H9 (cell line): ENCODE results near the gene C20orf96. TPM values are rescaled to one million over a fixed set of nuclear protein-coding genes. Genes with fewer than 3 reads are reported as not detected.

Source experiments
- DNase-seq: peaks from one replicate; pipeline ENCODE4 v3.0.0-alpha.2; 2017
- H2AFZ ChIP-seq: one replicate; pipeline ENCODE4 v1.6.1; 2013; ENCODE audit warnings: mild to moderate bottlenecking, low read length, control low read depth, moderate library complexity
- H2AK5ac ChIP-seq: 2 replicates; pipeline ENCODE4 v1.6.1; 2013; ENCODE audit warnings: low read length, control low read depth, mixed read lengths; ENCODE audit not compliant: insufficient read length
- H2BK120ac ChIP-seq: one replicate; pipeline ENCODE4 v1.6.1; 2013; ENCODE audit warnings: low read depth, mild to moderate bottlenecking, low read length, control low read depth, inconsistent platforms; ENCODE audit not compliant: poor library complexity, severe bottlenecking
- H2BK12ac ChIP-seq: 2 replicates; pipeline ENCODE4 v1.6.1; 2013; ENCODE audit warnings: low read length, control low read depth, mixed read lengths, low read depth; ENCODE audit not compliant: insufficient read length
- H2BK15ac ChIP-seq: 2 replicates; pipeline ENCODE4 v1.6.1; 2013; ENCODE audit warnings: low read depth, low read length, control low read depth
- H2BK20ac ChIP-seq: one replicate; pipeline ENCODE4 v1.6.1; 2013; ENCODE audit warnings: low read depth, mild to moderate bottlenecking, low read length, control low read depth, inconsistent platforms; ENCODE audit not compliant: poor library complexity, severe bottlenecking
- H2BK5ac ChIP-seq: 2 replicates; pipeline ENCODE4 v1.6.1; 2013; ENCODE audit warnings: low read length, control low read depth, mixed read lengths; ENCODE audit not compliant: insufficient read length
- H3K14ac ChIP-seq: 2 replicates; pipeline ENCODE4 v1.6.1; 2013; ENCODE audit warnings: low read length, control low read depth; ENCODE audit not compliant: insufficient read depth
- H3K18ac ChIP-seq: 2 replicates; pipeline ENCODE4 v1.6.1; 2013; ENCODE audit warnings: low read depth, mild to moderate bottlenecking, mixed read lengths, low read length, control low read depth; ENCODE audit not compliant: insufficient read length
- H3K23ac ChIP-seq: 2 replicates; pipeline ENCODE4 v1.6.1; 2013; ENCODE audit warnings: low read length, control low read depth, mixed read lengths, low read depth; ENCODE audit not compliant: insufficient read length
- H3K23me2 ChIP-seq: 2 replicates; pipeline ENCODE4 v1.6.1; 2013; ENCODE audit warnings: low read depth, mild to moderate bottlenecking, mixed read lengths, low read length, control low read depth; ENCODE audit not compliant: insufficient read length, poor library complexity, severe bottlenecking
- H3K27ac ChIP-seq: 2 replicates; pipeline ENCODE4 v1.5.1; 2013; ENCODE audit warnings: low read length, control low read depth, mixed read lengths, low read depth; ENCODE audit not compliant: insufficient read length
- H3K27me3 ChIP-seq: 2 replicates; pipeline ENCODE4 v1.6.1; 2013; ENCODE audit warnings: low read length, control low read depth, inconsistent platforms; ENCODE audit not compliant: insufficient read depth
- H3K4ac ChIP-seq: 2 replicates; pipeline ENCODE4 v1.6.1; 2013; ENCODE audit warnings: low read depth, mild to moderate bottlenecking, control low read depth, inconsistent platforms, low read length, moderate library complexity
- H3K4me1 ChIP-seq: 2 replicates; pipeline ENCODE4 v1.6.1; 2013; ENCODE audit warnings: low read length, control low read depth, inconsistent platforms; ENCODE audit not compliant: insufficient read depth
- H3K4me2 ChIP-seq: 2 replicates; pipeline ENCODE4 v1.6.1; 2013; ENCODE audit warnings: low read length, control low read depth, mixed read lengths; ENCODE audit not compliant: insufficient read length, insufficient read depth
- H3K56ac ChIP-seq: 2 replicates; pipeline ENCODE4 v1.6.1; 2013; ENCODE audit warnings: low read depth, mild to moderate bottlenecking, mixed read lengths, low read length, control low read depth; ENCODE audit not compliant: insufficient read length
- H3K79me1 ChIP-seq: 2 replicates; pipeline ENCODE4 v1.6.1; 2013; ENCODE audit warnings: low read depth, mild to moderate bottlenecking, moderate library complexity, low read length, control low read depth, inconsistent platforms; ENCODE audit not compliant: insufficient read depth, poor library complexity, severe bottlenecking
- H3K79me2 ChIP-seq: 2 replicates; pipeline ENCODE4 v1.6.1; 2013; ENCODE audit warnings: low read length, control low read depth, inconsistent platforms; ENCODE audit not compliant: insufficient read depth
- H3K9ac ChIP-seq: 2 replicates; pipeline ENCODE4 v1.6.1; 2013; ENCODE audit warnings: low read length, control low read depth, mixed read lengths; ENCODE audit not compliant: insufficient read length; ENCODE audit errors: extremely low read depth
- H3K9me3 ChIP-seq: one replicate; pipeline ENCODE4 v1.6.1; 2013; ENCODE audit warnings: low read depth, low read length, inconsistent platforms; ENCODE audit not compliant: control insufficient read depth
- H3T11ph ChIP-seq: one replicate; pipeline ENCODE4 v1.6.1; 2013; ENCODE audit warnings: mild to moderate bottlenecking, low read length, control low read depth, inconsistent platforms
- H4K20me1 ChIP-seq: one replicate; pipeline ENCODE4 v1.6.1; 2013; ENCODE audit not compliant: control insufficient read depth, insufficient read length, insufficient read depth
- H4K5ac ChIP-seq: 2 replicates; pipeline ENCODE4 v1.6.1; 2013; ENCODE audit warnings: low read depth, mild to moderate bottlenecking, mixed read lengths, low read length, control low read depth; ENCODE audit not compliant: insufficient read length
- H4K8ac ChIP-seq: replicated peaks from 2 replicates; pipeline ENCODE4 v1.6.1; 2013; ENCODE audit warnings: low read length, control low read depth, mixed read lengths, low read depth; ENCODE audit not compliant: insufficient read length
- H4K91ac ChIP-seq: 2 replicates; pipeline ENCODE4 v1.6.1; 2013; ENCODE audit warnings: low read depth, mild to moderate bottlenecking, moderate library complexity, mixed read lengths, low read length, control low read depth; ENCODE audit not compliant: insufficient read length
- H3K27ac Mint-ChIP-seq, 3 experiments: 2 replicates in 2 of 3; 3 replicates in 1 of 3; pipeline ENCODE4 v1.8.0; 2020 to 2021; ENCODE audit warnings: mixed read lengths in 3 of 3, mild to moderate bottlenecking in 1 of 3, moderate library complexity in 1 of 3
- H3K27me3 Mint-ChIP-seq: 2 replicates; pipeline ENCODE4 v1.8.0; 2021; ENCODE audit warnings: low read depth, mild to moderate bottlenecking, moderate library complexity, mixed read lengths
- H3K36me3 Mint-ChIP-seq, 3 experiments: 2 replicates in 2 of 3; 3 replicates in 1 of 3; pipeline ENCODE4 v1.8.0; 2020 to 2021; ENCODE audit warnings: low read depth in 3 of 3, mixed read lengths in 3 of 3; ENCODE audit not compliant: insufficient read depth in 1 of 3
- H3K4me1 Mint-ChIP-seq, 2 experiments: 2 replicates each; pipeline ENCODE4 v1.8.0; 2020; ENCODE audit warnings: mixed read lengths in 2 of 2
- H3K4me3 Mint-ChIP-seq, 2 experiments: 2 replicates in 1 of 2; 3 replicates in 1 of 2; pipeline ENCODE4 v1.8.0; 2020 to 2021; ENCODE audit warnings: mild to moderate bottlenecking in 2 of 2, mixed read lengths in 2 of 2, moderate library complexity in 1 of 2
- H3K9me3 Mint-ChIP-seq, 2 experiments: 2 replicates in 1 of 2; 3 replicates in 1 of 2; pipeline ENCODE4 v1.8.0; 2020; ENCODE audit warnings: mild to moderate bottlenecking in 2 of 2, mixed read lengths in 2 of 2, moderate library complexity in 1 of 2
- WGBS: extraction: QIAGEN DNeasy Blood & Tissue Kit; methylation state at CpG from one replicate; pipeline ENCODE4 v1.1.7; 2013; ENCODE audit warnings: missing lambda C conversion rate, low lambda C conversion rate, mixed read lengths; ENCODE audit not compliant: insufficient read length; ENCODE audit errors: extremely low coverage; 5-methylcytosine and 5-hydroxymethylcytosine counted together
- total RNA-seq: library from RNA; stranded (reverse); gene quantifications from 2 replicates; pipeline ENCODE4 v1.2.1, GENCODE V29; 2021
- TF ChIP-seq, protein P1 (sequence below): fragments of 200-600 bp; sonication (generic); conservative IDR thresholded peaks from 3 replicates; pipeline ENCODE4 v1.8.0; 2021; ENCODE audit warnings: antibody characterized with exemption, mild to moderate bottlenecking

The C20orf96 gene
- total RNA-seq, 1 experiment from 2014 or later, result 14.5 TPM

DNA sequence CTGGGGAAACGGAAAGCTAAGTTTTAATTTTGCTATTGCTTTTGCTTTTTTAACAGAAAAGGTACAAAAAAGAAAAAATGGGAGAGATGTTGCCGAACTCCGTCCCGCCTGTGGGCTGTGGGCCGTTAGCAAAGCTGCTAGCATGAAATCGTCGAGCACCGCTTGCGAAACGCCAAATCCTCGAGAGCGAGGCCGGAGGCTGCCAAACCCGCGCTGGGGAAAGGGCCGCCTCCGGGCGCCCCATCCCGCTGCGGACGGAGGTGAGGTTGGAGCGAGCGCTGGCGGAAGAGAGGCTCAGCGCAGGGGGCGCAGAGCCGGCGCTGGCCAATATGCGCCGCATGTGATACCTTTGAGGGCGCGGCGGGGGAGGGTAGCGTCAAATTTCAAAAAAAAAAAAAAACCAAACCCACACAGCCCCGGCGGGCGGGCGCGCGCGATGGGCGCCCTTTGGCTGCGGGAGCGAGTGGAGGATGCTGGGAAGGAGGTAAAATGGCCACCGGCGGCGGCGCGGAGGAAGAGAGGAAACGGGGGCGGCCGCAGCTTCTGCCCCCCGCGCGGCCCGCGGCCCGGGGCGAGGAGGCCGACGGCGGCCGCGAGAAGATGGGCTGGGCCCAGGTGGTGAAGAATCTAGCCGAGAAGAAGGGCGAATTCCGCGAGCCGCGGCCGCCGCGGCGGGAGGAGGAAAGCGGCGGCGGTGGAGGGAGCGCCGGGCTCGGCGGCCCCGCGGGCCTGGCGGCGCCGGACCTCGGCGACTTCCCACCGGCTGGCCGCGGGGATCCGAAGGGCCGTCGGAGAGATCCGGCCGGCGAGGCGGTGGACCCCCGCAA is 6.8 kb upstream of the C20orf96 start, which contains the start of gene ZCCHC3:
Gene ZCCHC3, plus strand, starts transcription at position 473 of the 827 bp plus-strand sequence. Its CDS starts 17 bp downstream, at position 490.
- peaks cover 34% of the 10 kb centered on the region for H3K27me3 Mint-ChIP-seq
- H3K18ac ChIP-seq, result peak within 1 kb of the TSS; percentile 28
- H3T11ph ChIP-seq, result no peak within 1 kb of the TSS
- H3K4ac ChIP-seq, result no peak within 1 kb of the TSS
- no peak within 1 kb of the TSS for H2BK5ac ChIP-seq
- H4K91ac ChIP-seq, result no peak within 1 kb of the TSS
- H2BK12ac ChIP-seq, result no peak within 1 kb of the TSS
- peaks cover 43 to 46% of the 10 kb centered on the region in 2 experiments for H3K4me1 Mint-ChIP-seq
- peak; percentile 89 for DNase-seq
- H3K27ac Mint-ChIP-seq, result peak within 1 kb of the TSS; percentile 93 to 97 (median 94)
- peak within 1 kb of the TSS; percentile 8 for H3K23ac ChIP-seq
- H3K4me3 Mint-ChIP-seq, result peak within 1 kb of the TSS; percentile 95 to 99
- H4K8ac ChIP-seq, result no peak within 1 kb of the TSS
- peaks cover 4 to 15% (median 9%) of the 10 kb centered on the region in 3 experiments; a peak in 6 of 7 replicates for H3K36me3 Mint-ChIP-seq
- no peak within 1 kb of the TSS for H2BK20ac ChIP-seq
- peak within 1 kb of the TSS; percentile 17 for H3K27ac ChIP-seq
- peaks cover 24% of the 10 kb centered on the region for H3K23me2 ChIP-seq
- H4K5ac ChIP-seq, result no peak within 1 kb of the TSS
- peaks cover 17% of the 10 kb centered on the region; the same call in 1 of the 2 replicates for H3K79me2 ChIP-seq
- TF ChIP-seq, protein P1, sequence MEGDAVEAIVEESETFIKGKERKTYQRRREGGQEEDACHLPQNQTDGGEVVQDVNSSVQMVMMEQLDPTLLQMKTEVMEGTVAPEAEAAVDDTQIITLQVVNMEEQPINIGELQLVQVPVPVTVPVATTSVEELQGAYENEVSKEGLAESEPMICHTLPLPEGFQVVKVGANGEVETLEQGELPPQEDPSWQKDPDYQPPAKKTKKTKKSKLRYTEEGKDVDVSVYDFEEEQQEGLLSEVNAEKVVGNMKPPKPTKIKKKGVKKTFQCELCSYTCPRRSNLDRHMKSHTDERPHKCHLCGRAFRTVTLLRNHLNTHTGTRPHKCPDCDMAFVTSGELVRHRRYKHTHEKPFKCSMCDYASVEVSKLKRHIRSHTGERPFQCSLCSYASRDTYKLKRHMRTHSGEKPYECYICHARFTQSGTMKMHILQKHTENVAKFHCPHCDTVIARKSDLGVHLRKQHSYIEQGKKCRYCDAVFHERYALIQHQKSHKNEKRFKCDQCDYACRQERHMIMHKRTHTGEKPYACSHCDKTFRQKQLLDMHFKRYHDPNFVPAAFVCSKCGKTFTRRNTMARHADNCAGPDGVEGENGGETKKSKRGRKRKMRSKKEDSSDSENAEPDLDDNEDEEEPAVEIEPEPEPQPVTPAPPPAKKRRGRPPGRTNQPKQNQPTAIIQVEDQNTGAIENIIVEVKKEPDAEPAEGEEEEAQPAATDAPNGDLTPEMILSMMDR, result peak; percentile 39; the same call in 2 of the 3 replicates
- H3K14ac ChIP-seq, result peak within 1 kb of the TSS; percentile 80
- no peak within 1 kb of the TSS for H2BK15ac ChIP-seq
- no CpG with 5 or more reads among the region's 99 CpGs for WGBS
- no peak within 1 kb of the TSS for H2AK5ac ChIP-seq
- no peak within 1 kb of the TSS for H3K56ac ChIP-seq
- no peaks in the 10 kb centered on the region; the same call in 1 of the 2 replicates for H3K27me3 ChIP-seq
- H3K4me1 ChIP-seq, result peaks cover 5% of the 10 kb centered on the region; the same call in 1 of the 2 replicates
- peak within 1 kb of the TSS; percentile 96 for H3K9ac ChIP-seq
- H3K4me2 ChIP-seq, result peak within 1 kb of the TSS; percentile 96
- no peak within 1 kb of the TSS for H2AFZ ChIP-seq
- no peak within 1 kb of the TSS for H2BK120ac ChIP-seq
- no peaks in the 10 kb centered on the region for H4K20me1 ChIP-seq
- H3K9me3 Mint-ChIP-seq, result peaks cover 0 to 4% of the 10 kb centered on the region in 2 experiments; a peak in 3 of 5 replicates
- H3K79me1 ChIP-seq, result no peaks in the 10 kb centered on the region
- no peaks in the 10 kb centered on the region for H3K9me3 ChIP-seq
